GF-D8 (cell line): ENCODE results near the gene EGFL8.
"Not testable (repeated sequence)": the region's sequence is repeated elsewhere in the genome, so short reads cannot be mapped to it uniquely, and the experiment has no call there.

Source experiments
- DNase-seq: peaks from one replicate; lab custom pipeline; 2025; lab: John Stamatoyannopoulos, UW

The EGFL8 gene

GRCh38 chr6:32195902-32196681 is 31.7 kb downstream of the EGFL8 start:
- DNase-seq, result peak; percentile 24

- DNase-seq, result no peak
Observed at GRCh38 chr6:32196682-32197616, 32.6 kb downstream of the EGFL8 start.

- no peak for DNase-seq
Observed at GRCh38 chr6:32198345-32198696, 33.9 kb downstream of the EGFL8 start.

- no peak for DNase-seq
Observed at GRCh38 chr6:32198866-32199265, 34.5 kb downstream of the EGFL8 start.

- DNase-seq, result no peak
Observed at GRCh38 chr6:32200711-32201475, 36.5 kb downstream of the EGFL8 start.

- no peak for DNase-seq
Observed at GRCh38 chr6:32202186-32202585, 37.8 kb downstream of the EGFL8 start.

- DNase-seq, result no peak
Observed at GRCh38 chr6:32203426-32204267, 39.3 kb downstream of the EGFL8 start.

- DNase-seq, result no peak
Observed at GRCh38 chr6:32204268-32204715, 39.9 kb downstream of the EGFL8 start.

GRCh38 chr6:32208996-32209395 is 44.6 kb downstream of the EGFL8 start:
- DNase-seq, result no peak

GRCh38 chr6:32210191-32210601 is 45.8 kb downstream of the EGFL8 start:
- DNase-seq, result no peak

GRCh38 chr6:32211432-32211831 is 47.0 kb downstream of the EGFL8 start:
- not testable (repeated sequence) for DNase-seq

GRCh38 chr6:32212076-32212760 is 47.8 kb downstream of the EGFL8 start:
- DNase-seq, result no peak

- DNase-seq, result no peak
Observed at GRCh38 chr6:32213649-32214048, 49.3 kb downstream of the EGFL8 start.

- DNase-seq, result no peak
Observed at GRCh38 chr6:32214126-32214525, 49.7 kb downstream of the EGFL8 start.

GRCh38 chr6:32215617-32216016 is 51.2 kb downstream of the EGFL8 start:
- no peak for DNase-seq

- no peak for DNase-seq
Observed at GRCh38 chr6:32216285-32216684, 51.9 kb downstream of the EGFL8 start.

- DNase-seq, result no peak
Observed at GRCh38 chr6:32216998-32217397, 52.6 kb downstream of the EGFL8 start.
